ENCODE measurements around the gene TMEM255B.

DNA sequence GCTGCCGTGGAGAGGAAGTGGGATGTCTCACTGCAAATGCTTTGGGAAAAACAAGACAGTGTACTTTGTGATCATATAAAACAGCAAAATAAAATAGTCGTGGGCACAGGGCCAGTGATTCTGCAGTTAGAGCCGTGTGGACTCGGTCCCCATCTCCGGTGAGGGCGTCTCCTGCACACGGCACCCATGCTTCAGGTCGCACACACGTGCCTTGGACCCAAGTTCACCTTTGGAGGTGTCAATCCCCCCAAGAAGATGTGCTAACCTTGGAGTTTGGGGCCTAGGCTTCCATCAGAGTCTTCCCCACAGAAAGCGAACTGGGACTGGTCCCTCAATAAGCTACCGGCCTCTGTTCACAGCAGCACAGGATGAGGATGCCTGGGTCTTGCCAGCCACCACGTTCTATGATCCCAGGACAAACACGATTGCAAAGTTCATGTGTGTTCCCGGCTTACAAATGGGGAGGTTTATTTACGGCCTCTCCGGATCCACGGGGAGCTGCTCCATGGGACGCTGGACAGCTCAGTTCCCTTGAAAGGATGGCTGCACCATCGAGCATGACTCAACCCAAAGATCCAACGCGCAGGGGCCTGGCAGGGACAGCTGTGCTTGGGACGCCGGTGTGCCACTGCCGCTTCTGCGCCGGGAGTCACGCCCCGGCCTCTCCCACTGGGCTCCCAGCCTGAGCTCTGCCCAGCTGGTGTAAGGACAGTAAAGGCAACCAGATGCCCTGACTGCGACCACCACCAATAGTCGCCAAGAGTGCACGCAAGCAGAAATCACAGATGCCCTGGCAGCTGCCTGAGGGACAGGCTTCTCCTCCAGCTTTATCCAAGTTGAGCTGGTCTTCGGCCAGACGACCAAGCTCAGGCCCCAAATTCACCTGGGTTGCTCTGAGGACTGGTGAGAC is 96.2 kb downstream of the TMEM255B start:
- TF ChIP-seq, protein P1, sequence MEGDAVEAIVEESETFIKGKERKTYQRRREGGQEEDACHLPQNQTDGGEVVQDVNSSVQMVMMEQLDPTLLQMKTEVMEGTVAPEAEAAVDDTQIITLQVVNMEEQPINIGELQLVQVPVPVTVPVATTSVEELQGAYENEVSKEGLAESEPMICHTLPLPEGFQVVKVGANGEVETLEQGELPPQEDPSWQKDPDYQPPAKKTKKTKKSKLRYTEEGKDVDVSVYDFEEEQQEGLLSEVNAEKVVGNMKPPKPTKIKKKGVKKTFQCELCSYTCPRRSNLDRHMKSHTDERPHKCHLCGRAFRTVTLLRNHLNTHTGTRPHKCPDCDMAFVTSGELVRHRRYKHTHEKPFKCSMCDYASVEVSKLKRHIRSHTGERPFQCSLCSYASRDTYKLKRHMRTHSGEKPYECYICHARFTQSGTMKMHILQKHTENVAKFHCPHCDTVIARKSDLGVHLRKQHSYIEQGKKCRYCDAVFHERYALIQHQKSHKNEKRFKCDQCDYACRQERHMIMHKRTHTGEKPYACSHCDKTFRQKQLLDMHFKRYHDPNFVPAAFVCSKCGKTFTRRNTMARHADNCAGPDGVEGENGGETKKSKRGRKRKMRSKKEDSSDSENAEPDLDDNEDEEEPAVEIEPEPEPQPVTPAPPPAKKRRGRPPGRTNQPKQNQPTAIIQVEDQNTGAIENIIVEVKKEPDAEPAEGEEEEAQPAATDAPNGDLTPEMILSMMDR (IDR thresholded peaks at IDR 0.05) = no peak
- TF ChIP-seq EP300 (IDR thresholded peaks at IDR 0.05) = no peak
